Measurements from ENCODE around the gene TTN. TPM values are rescaled to one million over a fixed set of nuclear protein-coding genes. Genes with fewer than 3 reads are reported as not detected.

The TTN gene
- total and polyA plus RNA-seq, 4 donors: 0.01 to 3.0 (median 0.80) TPM

DNA sequence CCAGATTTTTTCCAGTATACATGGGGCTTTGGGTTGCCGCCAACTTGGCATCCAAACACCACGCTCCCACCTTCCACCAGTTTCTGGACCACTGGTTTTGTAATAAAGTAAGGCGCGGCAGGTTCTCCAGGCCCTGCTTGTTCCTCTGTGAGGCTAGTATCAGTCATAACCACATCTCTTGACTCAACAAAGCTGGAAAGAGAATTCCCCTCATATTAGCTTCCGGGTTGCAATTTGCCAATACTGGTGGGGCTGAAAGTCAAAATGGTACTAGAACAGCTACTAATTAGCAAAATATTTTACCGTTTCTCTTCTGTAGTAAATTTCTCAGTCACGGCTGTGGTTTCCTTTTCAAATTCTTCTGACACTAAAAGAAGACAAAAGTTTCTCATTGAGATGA is 25.0 kb downstream of the TTN start:
- Histone ChIP-seq H3K36me3 (ENCODE audit: control insufficient read depth in 4 of 4, insufficient read depth in 3 of 4, low read depth in 1 of 4, low read length in 3 of 4) (no peaks in the 10 kb centered on the region), H3K9ac (ENCODE audit: low read depth in 1 of 2, low read length in 2 of 2) (no peak overlapping the region), H3K4me1 (ENCODE audit: control insufficient read depth in 4 of 4, insufficient read depth in 4 of 4, low read length in 3 of 4) (no peaks in the 10 kb centered on the region), H3K27me3 (ENCODE audit: control insufficient read depth in 4 of 4, insufficient read depth in 4 of 4, low read length in 3 of 4) (no peaks in the 10 kb centered on the region), H3K9me3 (ENCODE audit: control insufficient read depth in 4 of 4, low read length in 3 of 4) (no peaks in the 10 kb centered on the region), H3K4me3 (ENCODE audit: low read depth in 1 of 3, low read length in 3 of 3) (no peak overlapping the region), H3K27ac (ENCODE audit: low read depth in 1 of 2, low read length in 2 of 2) (no peak overlapping the region)
- TF ChIP-seq SP1 (IDR thresholded peaks at IDR 0.05) (no peak), FOXA2 (IDR thresholded peaks at IDR 0.05) (no peak), TAF1 (conservative IDR thresholded peaks at IDR 0.05) (no peak), RAD21 (IDR thresholded peaks at IDR 0.05) (no peak)
- TF ChIP-seq, protein P1, sequence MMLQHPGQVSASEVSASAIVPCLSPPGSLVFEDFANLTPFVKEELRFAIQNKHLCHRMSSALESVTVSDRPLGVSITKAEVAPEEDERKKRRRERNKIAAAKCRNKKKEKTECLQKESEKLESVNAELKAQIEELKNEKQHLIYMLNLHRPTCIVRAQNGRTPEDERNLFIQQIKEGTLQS (IDR thresholded peaks at IDR 0.05): no peak
- TF ChIP-seq, protein P2, sequence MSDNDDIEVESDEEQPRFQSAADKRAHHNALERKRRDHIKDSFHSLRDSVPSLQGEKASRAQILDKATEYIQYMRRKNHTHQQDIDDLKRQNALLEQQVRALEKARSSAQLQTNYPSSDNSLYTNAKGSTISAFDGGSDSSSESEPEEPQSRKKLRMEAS (IDR thresholded peaks at IDR 0.05): no peak
- DNase-seq (ENCODE audit: low spot score): no peak
- WGBS: 94% methylated on average over 7 of the region's 7 CpGs

DNA sequence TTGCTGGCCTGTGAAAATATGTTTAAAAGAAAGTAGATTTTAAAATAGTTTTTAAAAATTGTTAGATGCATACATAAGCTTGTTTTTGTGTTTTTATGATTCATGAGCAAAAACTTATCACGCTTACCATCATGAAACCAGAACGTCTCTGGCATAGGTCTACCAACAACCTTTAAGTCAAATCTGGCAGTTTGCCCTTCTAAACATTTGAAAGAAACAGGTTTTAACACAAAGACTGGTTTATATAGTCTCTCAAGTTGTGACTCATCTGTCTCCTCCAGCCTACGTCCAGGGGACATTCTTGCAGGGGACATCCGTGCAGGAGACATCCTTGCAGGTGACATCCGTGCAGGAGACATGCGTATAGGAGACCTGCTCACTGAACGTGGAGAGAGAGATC is 29.6 kb downstream of the TTN start:
- no peak overlapping the region for H3K27ac ChIP-seq (ENCODE audit: low read depth in 1 of 2, low read length in 2 of 2)
- no peak for TF ChIP-seq FOXA2 (IDR thresholded peaks at IDR 0.05)
- no peak for TF ChIP-seq TAF1 (conservative IDR thresholded peaks at IDR 0.05)
- TF ChIP-seq, protein P3, sequence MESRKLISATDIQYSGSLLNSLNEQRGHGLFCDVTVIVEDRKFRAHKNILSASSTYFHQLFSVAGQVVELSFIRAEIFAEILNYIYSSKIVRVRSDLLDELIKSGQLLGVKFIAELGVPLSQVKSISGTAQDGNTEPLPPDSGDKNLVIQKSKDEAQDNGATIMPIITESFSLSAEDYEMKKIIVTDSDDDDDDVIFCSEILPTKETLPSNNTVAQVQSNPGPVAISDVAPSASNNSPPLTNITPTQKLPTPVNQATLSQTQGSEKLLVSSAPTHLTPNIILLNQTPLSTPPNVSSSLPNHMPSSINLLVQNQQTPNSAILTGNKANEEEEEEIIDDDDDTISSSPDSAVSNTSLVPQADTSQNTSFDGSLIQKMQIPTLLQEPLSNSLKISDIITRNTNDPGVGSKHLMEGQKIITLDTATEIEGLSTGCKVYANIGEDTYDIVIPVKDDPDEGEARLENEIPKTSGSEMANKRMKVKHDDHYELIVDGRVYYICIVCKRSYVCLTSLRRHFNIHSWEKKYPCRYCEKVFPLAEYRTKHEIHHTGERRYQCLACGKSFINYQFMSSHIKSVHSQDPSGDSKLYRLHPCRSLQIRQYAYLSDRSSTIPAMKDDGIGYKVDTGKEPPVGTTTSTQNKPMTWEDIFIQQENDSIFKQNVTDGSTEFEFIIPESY (IDR thresholded peaks at IDR 0.05): no peak
- TF ChIP-seq RXRA (IDR thresholded peaks at IDR 0.05): no peak
- TF ChIP-seq GABPA (IDR thresholded peaks at IDR 0.05 in 1 of 2, conservative IDR thresholded peaks at IDR 0.05 in 1 of 2): no peak
- no peak for TF ChIP-seq NR2F2 (IDR thresholded peaks at IDR 0.05)
- TF ChIP-seq, protein P4, sequence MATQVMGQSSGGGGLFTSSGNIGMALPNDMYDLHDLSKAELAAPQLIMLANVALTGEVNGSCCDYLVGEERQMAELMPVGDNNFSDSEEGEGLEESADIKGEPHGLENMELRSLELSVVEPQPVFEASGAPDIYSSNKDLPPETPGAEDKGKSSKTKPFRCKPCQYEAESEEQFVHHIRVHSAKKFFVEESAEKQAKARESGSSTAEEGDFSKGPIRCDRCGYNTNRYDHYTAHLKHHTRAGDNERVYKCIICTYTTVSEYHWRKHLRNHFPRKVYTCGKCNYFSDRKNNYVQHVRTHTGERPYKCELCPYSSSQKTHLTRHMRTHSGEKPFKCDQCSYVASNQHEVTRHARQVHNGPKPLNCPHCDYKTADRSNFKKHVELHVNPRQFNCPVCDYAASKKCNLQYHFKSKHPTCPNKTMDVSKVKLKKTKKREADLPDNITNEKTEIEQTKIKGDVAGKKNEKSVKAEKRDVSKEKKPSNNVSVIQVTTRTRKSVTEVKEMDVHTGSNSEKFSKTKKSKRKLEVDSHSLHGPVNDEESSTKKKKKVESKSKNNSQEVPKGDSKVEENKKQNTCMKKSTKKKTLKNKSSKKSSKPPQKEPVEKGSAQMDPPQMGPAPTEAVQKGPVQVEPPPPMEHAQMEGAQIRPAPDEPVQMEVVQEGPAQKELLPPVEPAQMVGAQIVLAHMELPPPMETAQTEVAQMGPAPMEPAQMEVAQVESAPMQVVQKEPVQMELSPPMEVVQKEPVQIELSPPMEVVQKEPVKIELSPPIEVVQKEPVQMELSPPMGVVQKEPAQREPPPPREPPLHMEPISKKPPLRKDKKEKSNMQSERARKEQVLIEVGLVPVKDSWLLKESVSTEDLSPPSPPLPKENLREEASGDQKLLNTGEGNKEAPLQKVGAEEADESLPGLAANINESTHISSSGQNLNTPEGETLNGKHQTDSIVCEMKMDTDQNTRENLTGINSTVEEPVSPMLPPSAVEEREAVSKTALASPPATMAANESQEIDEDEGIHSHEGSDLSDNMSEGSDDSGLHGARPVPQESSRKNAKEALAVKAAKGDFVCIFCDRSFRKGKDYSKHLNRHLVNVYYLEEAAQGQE (IDR thresholded peaks at IDR 0.05): no peak
- TF ChIP-seq, protein P2 (IDR thresholded peaks at IDR 0.05): no peak
- no peak for TF ChIP-seq FOXA1 (IDR thresholded peaks at IDR 0.05)
- TF ChIP-seq, protein P5, sequence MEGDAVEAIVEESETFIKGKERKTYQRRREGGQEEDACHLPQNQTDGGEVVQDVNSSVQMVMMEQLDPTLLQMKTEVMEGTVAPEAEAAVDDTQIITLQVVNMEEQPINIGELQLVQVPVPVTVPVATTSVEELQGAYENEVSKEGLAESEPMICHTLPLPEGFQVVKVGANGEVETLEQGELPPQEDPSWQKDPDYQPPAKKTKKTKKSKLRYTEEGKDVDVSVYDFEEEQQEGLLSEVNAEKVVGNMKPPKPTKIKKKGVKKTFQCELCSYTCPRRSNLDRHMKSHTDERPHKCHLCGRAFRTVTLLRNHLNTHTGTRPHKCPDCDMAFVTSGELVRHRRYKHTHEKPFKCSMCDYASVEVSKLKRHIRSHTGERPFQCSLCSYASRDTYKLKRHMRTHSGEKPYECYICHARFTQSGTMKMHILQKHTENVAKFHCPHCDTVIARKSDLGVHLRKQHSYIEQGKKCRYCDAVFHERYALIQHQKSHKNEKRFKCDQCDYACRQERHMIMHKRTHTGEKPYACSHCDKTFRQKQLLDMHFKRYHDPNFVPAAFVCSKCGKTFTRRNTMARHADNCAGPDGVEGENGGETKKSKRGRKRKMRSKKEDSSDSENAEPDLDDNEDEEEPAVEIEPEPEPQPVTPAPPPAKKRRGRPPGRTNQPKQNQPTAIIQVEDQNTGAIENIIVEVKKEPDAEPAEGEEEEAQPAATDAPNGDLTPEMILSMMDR (IDR thresholded peaks at IDR 0.05; ENCODE audit: low read depth, low read length, missing input control): no peak
- TF ChIP-seq EGR1 (IDR thresholded peaks at IDR 0.05; ENCODE audit: low read depth in 2 of 2): no peak
- no peak for TF ChIP-seq HNF4A (conservative IDR thresholded peaks at IDR 0.05)
- TF ChIP-seq YY1 (IDR thresholded peaks at IDR 0.05): no peak
- no peak for TF ChIP-seq HNF4G (IDR thresholded peaks at IDR 0.05)
- no peak for TF ChIP-seq SP1 (IDR thresholded peaks at IDR 0.05)
- TF ChIP-seq, protein P1 (IDR thresholded peaks at IDR 0.05): no peak
- TF ChIP-seq RAD21 (IDR thresholded peaks at IDR 0.05): no peak
- TF ChIP-seq JUND (IDR thresholded peaks at IDR 0.05): no peak
- peaks cover 0 to 3% (median 0%) of the 10 kb centered on the region in 4 donors for H3K9me3 ChIP-seq (ENCODE audit: control insufficient read depth in 4 of 4, low read length in 3 of 4)
- no peak overlapping the region for H3K4me3 ChIP-seq (ENCODE audit: low read depth in 1 of 3, low read length in 3 of 3)
- H3K4me1 ChIP-seq (ENCODE audit: control insufficient read depth in 4 of 4, insufficient read depth in 4 of 4, low read length in 3 of 4): no peaks in the 10 kb centered on the region
- no peak for DNase-seq (ENCODE audit: low spot score)
- H3K36me3 ChIP-seq (ENCODE audit: control insufficient read depth in 4 of 4, insufficient read depth in 3 of 4, low read depth in 1 of 4, low read length in 3 of 4): no peaks in the 10 kb centered on the region
- 71% methylated on average over 7 of the region's 7 CpGs for WGBS
- peaks cover 0 to 5% (median 0%) of the 10 kb centered on the region in 4 donors for H3K27me3 ChIP-seq (ENCODE audit: control insufficient read depth in 4 of 4, insufficient read depth in 4 of 4, low read length in 3 of 4)
- no peak overlapping the region for H3K9ac ChIP-seq (ENCODE audit: low read depth in 1 of 2, low read length in 2 of 2)

Measured in liver (tissue), 9 donors.